Stimulated activated CD4-positive, alpha-beta T cell treated with anti-CD3 and anti-CD28 coated beads, TNF-alpha, amount 100 ng/mL, for 1 hour (primary cell): Measurements from ENCODE around the gene VMAC.

ENCODE experiments used
- DNase-seq, 3 donors: peaks; one replicate each; pipeline ENCODE4 v3.0.0-alpha.2; 2020; ENCODE audit warnings: low read depth in 3 of 3, low spot score in 1 of 3

The VMAC gene

DNA sequence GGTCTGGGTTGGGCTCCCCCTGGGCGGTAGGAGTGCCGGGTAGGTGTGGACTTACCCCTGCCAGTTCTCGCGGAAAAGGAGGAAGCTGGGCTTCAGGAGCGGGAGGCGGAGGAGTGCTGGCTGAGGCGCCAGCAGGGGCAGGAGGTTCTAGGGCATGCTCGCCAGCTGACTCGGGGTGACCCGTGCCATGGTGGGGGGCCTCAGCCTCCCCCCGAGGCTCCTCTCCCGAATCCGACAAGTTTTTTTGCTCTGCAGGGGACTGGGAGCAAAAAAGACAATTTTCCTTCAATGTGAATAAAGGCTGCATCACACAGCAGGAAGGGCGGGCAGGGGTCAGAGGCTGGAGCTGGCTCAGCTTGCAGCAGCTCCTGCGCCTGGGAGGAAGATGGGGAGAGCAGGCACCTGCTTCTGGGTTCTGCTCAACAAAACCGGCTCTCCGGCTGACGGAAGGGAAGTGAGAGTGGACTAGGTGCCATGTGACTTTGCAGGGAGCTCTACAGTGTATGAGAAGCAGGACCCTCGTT, 46.7 kb downstream of the VMAC start:
- DNase-seq, result no peak

- DNase-seq, result no peak
Measured at GRCh38 chr19:5952193-5953029, 47.7 kb downstream of the VMAC start.

GRCh38 chr19:5953030-5953589, 48.4 kb downstream of the VMAC start:
- DNase-seq, result no peak

DNA sequence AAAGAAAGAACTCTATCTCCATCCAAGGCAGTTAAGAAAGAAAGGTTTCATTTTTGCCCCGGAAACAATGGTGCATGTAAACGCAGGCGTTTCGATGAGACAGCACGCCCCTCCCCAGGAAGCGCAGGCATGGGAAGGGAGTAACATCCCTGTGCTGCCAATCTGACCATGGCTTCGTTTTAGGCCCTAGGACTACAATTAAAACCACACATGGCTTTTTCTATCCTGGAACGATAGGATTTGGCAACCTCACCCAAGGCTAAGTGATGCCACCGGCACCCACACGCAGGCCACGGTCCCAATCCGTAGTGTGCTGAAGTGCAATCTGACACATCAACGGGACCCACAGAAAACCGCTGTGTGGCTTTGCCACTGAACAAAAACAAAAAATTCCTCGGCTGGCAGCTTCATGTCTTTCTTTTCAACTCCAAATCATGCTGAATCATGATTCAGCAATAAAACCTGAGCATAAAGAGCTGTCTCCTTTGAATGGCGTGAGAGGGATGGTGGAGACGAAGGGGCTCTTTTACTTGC, 49.1 kb downstream of the VMAC start:
- DNase-seq, result no peak

GRCh38 chr19:5954293-5954692, 49.6 kb downstream of the VMAC start:
- DNase-seq, result no peak

DNA sequence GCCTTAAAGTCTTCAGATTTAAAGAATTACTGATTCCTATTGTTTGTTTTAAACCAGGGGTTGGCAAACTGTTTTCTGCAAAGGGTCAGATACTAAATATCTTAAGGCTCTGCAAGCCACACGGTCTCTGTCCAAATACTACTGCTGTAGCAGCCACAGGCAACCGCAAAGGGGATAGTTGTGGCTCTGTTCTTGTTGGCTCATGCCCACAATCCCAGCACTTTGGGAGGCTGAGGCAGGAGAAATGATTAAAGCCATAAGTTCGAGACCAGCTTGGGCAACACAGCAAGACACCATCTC, 50.9 kb downstream of the VMAC start:
- DNase-seq, result no peak

- no peak for DNase-seq
Measured at GRCh38 chr19:5956323-5956722, 51.7 kb downstream of the VMAC start.

GRCh38 chr19:5956728-5957127, 52.1 kb downstream of the VMAC start:
- no peak for DNase-seq

- DNase-seq, result no peak
Measured at GRCh38 chr19:5957170-5957569, 52.5 kb downstream of the VMAC start.

- no peak for DNase-seq
Measured at GRCh38 chr19:5958074-5958850, 53.6 kb downstream of the VMAC start.

DNA sequence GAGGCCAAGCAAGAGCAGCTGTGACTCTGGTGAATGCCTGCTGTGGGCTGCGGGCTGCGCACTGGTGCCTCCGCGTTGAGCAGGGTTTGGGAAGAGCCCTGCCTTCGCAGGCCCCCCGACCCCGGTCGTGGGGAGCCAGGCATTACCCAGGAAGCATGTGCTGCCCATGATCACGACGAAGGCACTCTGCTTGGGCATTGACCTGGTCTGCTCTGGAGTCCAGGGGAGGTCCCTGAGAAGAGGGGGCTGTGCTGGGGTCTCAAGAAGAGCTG, 54.1 kb downstream of the VMAC start:
- DNase-seq, result no peak

DNA sequence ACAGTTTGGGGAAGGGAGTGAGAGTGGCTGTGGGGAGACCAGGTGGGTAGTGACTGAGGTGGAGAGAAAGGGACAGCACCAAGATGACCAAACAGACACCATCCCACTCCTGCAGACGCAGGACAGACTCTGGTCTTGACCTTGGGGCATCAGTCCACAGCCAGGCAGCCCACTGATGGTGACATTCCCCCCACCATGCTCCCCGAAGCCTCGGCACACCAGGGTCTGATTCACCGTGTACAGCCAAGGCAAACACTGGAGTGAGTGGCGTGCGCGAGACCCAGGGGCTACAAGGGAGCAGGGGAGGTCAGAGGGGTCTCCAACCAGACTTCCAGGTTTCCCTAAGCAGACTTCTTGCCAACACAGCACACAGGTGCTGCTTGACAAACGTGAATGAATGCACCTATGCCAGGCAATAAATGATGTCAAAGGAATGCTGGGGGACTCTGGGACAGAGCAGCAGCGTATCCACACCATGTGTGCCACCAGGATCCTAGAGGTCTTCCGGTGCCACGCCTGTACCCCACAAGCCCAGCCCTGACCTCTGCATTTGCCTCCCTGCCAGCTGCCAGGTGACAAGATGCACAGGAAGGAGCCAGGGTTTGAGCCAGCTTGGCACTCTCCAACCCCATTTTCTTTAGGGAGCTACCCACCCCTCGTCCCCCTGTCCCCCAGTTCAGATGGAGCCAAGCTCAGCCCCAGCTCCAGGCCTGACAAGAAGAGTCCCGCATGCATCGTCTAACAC, 54.8 kb downstream of the VMAC start:
- no peak for DNase-seq
